HG03280 (cell line): ENCODE data around the gene CALN1.
"Not testable (repeated sequence)": the region's sequence is repeated elsewhere in the genome, so short reads cannot be mapped to it uniquely, and the experiment has no call there.

Source experiments
- ATAC-seq: cut with Tn5 transposase; IDR thresholded peaks from one replicate; pipeline ENCODE4 v1.9.1; 2021; ENCODE audit warnings: mild to moderate bottlenecking, moderate library complexity; ENCODE audit not compliant: unreplicated experiment

CALN1 gene

GRCh38 chr7:72409638-72410015 lies 2.5 kb downstream of the CALN1 start:
- no peak for ATAC-seq

- ATAC-seq, result no peak
Measured at GRCh38 chr7:72408966-72409637, 3.0 kb downstream of the CALN1 start.

- ATAC-seq, result no peak
Measured at GRCh38 chr7:72406820-72407403, 5.2 kb downstream of the CALN1 start.

- no peak for ATAC-seq
Measured at GRCh38 chr7:72405871-72406270, 6.3 kb downstream of the CALN1 start.

GRCh38 chr7:72405418-72405817 lies 6.7 kb downstream of the CALN1 start:
- no peak for ATAC-seq

- no peak for ATAC-seq
Measured at GRCh38 chr7:72404743-72405142, 7.4 kb downstream of the CALN1 start.

GRCh38 chr7:72403458-72404076 lies 8.6 kb downstream of the CALN1 start:
- ATAC-seq, result no peak

- no peak for ATAC-seq
Measured at GRCh38 chr7:72394016-72394415, 18.1 kb downstream of the CALN1 start.

- ATAC-seq, result no peak
Measured at GRCh38 chr7:72391821-72392377, 20.2 kb downstream of the CALN1 start.

- no peak for ATAC-seq
Measured at GRCh38 chr7:72386118-72386517, 26.0 kb downstream of the CALN1 start.

GRCh38 chr7:72362246-72362645 lies 49.9 kb downstream of the CALN1 start:
- no peak for ATAC-seq

- no peak for ATAC-seq
Measured at GRCh38 chr7:72345208-72345727, 66.9 kb downstream of the CALN1 start.

GRCh38 chr7:72343991-72344390 lies 68.1 kb downstream of the CALN1 start:
- no peak for ATAC-seq

- ATAC-seq, result not testable (repeated sequence)
Measured at GRCh38 chr7:72343354-72343753, 68.8 kb downstream of the CALN1 start.

- no peak for ATAC-seq
Measured at GRCh38 chr7:72337390-72338167, 74.6 kb downstream of the CALN1 start.

GRCh38 chr7:72336632-72337389 lies 75.3 kb downstream of the CALN1 start:
- ATAC-seq, result no peak

- ATAC-seq, result no peak
Measured at GRCh38 chr7:72336382-72336631, 75.8 kb downstream of the CALN1 start.

GRCh38 chr7:72335561-72336381 lies 76.4 kb downstream of the CALN1 start:
- no peak for ATAC-seq

GRCh38 chr7:72334698-72335097 lies 77.4 kb downstream of the CALN1 start:
- no peak for ATAC-seq

- ATAC-seq, result no peak
Measured at GRCh38 chr7:72334066-72334465, 78.1 kb downstream of the CALN1 start.
